Measurements from ENCODE around the gene EPB41L4A. TPM values are rescaled to one million over a fixed set of nuclear protein-coding genes. Genes with fewer than 3 reads are reported as not detected.

Gene EPB41L4A
- total and polyA plus RNA-seq, 2 experiments from 2014 or later = 10.5 to 14.4 TPM

DNA sequence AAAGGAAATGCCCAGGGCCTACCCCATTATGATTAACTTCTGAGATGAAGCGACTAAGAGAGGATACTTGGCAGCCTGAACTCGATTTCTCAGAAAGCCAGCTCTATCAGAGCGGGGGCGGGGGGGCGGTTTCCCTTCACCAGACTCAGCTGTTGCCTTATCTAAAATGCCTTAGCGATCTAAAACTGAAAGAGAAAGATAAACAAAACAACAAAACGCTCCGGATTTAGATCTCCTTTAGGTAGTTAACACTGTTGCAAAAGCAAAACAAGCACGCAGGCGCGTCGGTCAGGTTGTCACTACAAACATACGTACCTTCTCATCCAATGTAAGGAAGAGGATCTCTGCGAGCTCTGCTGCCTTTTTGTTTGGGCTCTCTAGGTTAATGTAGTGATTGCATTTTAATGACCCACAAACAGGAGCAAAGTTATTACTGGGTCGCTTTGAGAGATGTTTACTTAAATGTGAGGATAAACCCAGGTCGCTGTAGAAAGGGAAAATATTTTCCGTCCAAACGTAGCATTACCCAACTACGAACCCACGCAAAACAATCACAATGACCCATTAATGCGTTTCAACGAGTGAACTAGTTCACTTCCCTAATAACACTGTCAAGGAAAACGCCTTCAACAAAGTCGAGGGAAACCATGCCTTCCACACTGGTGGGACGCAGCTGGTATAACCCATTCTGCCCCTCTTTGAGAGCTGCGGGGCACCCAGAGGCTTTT, 982 bp downstream of the EPB41L4A start:
- peak overlapping the region; percentile 86 for H3K4me3 ChIP-seq
- H3K27ac ChIP-seq = no peak overlapping the region
- peaks cover 9% of the 10 kb centered on the region for H3K4me1 ChIP-seq (ENCODE audit: low read depth)
- DNase-seq (ENCODE audit: low read depth in 1 of 2, low spot score in 1 of 2) = peak; percentile 46 to 57
- peaks cover 27% of the 10 kb centered on the region for H3K27me3 ChIP-seq
- H3K36me3 ChIP-seq = no peaks in the 10 kb centered on the region
- TF ChIP-seq, protein P1, sequence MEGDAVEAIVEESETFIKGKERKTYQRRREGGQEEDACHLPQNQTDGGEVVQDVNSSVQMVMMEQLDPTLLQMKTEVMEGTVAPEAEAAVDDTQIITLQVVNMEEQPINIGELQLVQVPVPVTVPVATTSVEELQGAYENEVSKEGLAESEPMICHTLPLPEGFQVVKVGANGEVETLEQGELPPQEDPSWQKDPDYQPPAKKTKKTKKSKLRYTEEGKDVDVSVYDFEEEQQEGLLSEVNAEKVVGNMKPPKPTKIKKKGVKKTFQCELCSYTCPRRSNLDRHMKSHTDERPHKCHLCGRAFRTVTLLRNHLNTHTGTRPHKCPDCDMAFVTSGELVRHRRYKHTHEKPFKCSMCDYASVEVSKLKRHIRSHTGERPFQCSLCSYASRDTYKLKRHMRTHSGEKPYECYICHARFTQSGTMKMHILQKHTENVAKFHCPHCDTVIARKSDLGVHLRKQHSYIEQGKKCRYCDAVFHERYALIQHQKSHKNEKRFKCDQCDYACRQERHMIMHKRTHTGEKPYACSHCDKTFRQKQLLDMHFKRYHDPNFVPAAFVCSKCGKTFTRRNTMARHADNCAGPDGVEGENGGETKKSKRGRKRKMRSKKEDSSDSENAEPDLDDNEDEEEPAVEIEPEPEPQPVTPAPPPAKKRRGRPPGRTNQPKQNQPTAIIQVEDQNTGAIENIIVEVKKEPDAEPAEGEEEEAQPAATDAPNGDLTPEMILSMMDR (IDR thresholded peaks at IDR 0.05; ENCODE audit: low read depth, low read length) = no peak
- no peaks in the 10 kb centered on the region for H3K9me3 ChIP-seq (ENCODE audit: low read depth)

DNA sequence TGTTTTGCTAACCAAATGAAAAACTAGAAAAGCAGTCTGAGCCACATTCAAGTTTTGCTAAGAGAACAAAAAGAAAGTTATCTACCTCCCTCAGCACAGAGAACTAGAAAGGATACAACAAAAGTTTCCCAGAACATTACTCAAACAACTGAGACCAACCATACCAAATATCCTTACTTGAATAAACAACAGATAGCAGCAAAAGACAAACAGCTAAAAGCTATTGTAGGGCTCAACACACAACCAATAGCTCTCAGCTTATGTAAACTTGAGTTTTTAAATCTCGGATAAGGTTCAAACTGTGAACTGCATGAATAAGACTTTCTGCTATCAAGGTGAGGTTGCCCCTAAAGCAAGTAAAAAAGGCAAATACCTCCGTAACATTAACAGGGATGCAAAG, 3.5 kb downstream of the EPB41L4A start:
- TF ChIP-seq, protein P1 (IDR thresholded peaks at IDR 0.05; ENCODE audit: low read depth, low read length) = no peak
- peaks cover 9% of the 10 kb centered on the region for H3K4me1 ChIP-seq (ENCODE audit: low read depth)
- no peak overlapping the region for H3K27ac ChIP-seq
- no peak for DNase-seq (ENCODE audit: low read depth in 1 of 2, low spot score in 1 of 2)
- peaks cover 2% of the 10 kb centered on the region for H3K27me3 ChIP-seq
- H3K4me3 ChIP-seq = no peak overlapping the region
- no peaks in the 10 kb centered on the region for H3K36me3 ChIP-seq
- H3K9me3 ChIP-seq (ENCODE audit: low read depth) = no peaks in the 10 kb centered on the region

DNA sequence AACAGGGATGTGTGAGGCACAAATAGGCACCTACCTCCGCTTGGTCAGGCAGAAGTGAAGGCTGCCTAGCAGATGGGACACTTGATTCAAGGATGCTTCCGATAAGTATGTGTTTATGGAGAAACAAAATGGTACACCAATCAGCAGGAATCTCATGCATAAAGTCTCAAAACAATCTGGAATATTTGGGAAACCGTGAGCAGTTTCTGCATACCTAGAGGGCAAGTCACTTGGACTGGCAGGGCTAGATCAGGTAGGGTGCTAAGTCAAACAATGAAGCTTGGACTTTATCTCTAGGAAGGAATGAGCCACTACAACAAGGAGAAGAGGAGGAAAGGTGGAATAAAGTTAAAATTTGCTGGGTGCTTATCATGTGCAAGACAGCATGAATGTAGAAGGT, 5.5 kb downstream of the EPB41L4A start:
- TF ChIP-seq, protein P1 (IDR thresholded peaks at IDR 0.05; ENCODE audit: low read depth, low read length) = no peak
- Histone ChIP-seq H3K27ac (no peak overlapping the region), H3K4me1 (ENCODE audit: low read depth) (peaks cover 9% of the 10 kb centered on the region), H3K4me3 (no peak overlapping the region), H3K27me3 (no peaks in the 10 kb centered on the region), H3K36me3 (no peaks in the 10 kb centered on the region), H3K9me3 (ENCODE audit: low read depth) (no peaks in the 10 kb centered on the region)
- DNase-seq (ENCODE audit: low read depth in 1 of 2, low spot score in 1 of 2) = no peak

DNA sequence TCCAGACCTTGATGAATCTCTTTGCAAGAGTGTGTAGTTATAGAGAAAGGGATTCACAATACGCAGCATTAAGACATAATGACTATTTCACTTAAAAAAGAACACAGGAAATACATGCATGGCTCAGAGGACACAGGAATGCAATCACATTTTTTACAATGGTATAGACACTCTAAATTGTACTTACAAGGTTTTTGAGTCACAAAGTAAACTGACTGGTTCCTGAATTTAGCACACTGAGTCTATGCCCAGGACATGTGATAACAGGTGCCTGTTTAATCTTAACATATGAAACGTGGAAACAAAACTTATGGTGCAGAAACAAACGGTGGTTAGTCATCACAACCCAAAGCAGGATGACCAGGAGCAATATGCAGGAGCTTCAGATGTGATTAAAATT, 6.7 kb downstream of the EPB41L4A start:
- H3K9me3 ChIP-seq (ENCODE audit: low read depth) = no peaks in the 10 kb centered on the region
- no peak overlapping the region for H3K27ac ChIP-seq
- no peak overlapping the region for H3K4me3 ChIP-seq
- DNase-seq (ENCODE audit: low read depth in 1 of 2, low spot score in 1 of 2) = no peak
- TF ChIP-seq, protein P1 (IDR thresholded peaks at IDR 0.05; ENCODE audit: low read depth, low read length) = no peak
- no peaks in the 10 kb centered on the region for H3K27me3 ChIP-seq
- H3K36me3 ChIP-seq = no peaks in the 10 kb centered on the region
- H3K4me1 ChIP-seq (ENCODE audit: low read depth) = peaks cover 8% of the 10 kb centered on the region

DNA sequence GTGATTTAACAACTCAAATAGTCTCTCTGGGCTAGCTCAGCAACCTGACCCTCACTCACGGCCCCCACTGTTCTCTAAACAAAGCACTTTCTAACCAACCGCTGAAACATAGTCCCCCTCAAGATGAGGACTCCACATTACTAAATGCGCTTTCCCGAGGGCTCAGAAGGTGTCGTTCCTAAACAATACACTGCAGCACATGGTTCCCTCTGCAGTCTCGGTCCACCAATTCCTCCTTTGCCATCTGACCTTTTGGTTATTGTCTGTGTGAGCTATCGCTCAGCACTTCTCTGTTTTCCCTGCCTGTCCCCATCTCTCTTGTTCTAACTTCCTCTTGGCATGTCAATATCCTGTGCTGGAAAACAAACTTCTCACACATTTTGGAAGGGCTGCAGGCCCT, 7.2 kb downstream of the EPB41L4A start:
- Histone ChIP-seq H3K36me3 (no peaks in the 10 kb centered on the region), H3K9me3 (ENCODE audit: low read depth) (no peaks in the 10 kb centered on the region), H3K4me1 (ENCODE audit: low read depth) (peaks cover 5% of the 10 kb centered on the region), H3K27me3 (no peaks in the 10 kb centered on the region), H3K27ac (no peak overlapping the region), H3K4me3 (no peak overlapping the region)
- no peak for DNase-seq (ENCODE audit: low read depth in 1 of 2, low spot score in 1 of 2)
- TF ChIP-seq, protein P1 (IDR thresholded peaks at IDR 0.05; ENCODE audit: low read depth, low read length) = no peak

Data from cardiac muscle cell (in vitro differentiated cells and primary cell).